GM21786 (cell line): ENCODE data around the gene RAET1E.
"Not testable (repeated sequence)": the region's sequence is repeated elsewhere in the genome, so short reads cannot be mapped to it uniquely, and the experiment has no call there.

ENCODE experiments used
- ATAC-seq: cut with Tn5 transposase; IDR thresholded peaks from one replicate; pipeline ENCODE4 v1.9.1; 2021; ENCODE audit not compliant: unreplicated experiment

The RAET1E gene, protein sequence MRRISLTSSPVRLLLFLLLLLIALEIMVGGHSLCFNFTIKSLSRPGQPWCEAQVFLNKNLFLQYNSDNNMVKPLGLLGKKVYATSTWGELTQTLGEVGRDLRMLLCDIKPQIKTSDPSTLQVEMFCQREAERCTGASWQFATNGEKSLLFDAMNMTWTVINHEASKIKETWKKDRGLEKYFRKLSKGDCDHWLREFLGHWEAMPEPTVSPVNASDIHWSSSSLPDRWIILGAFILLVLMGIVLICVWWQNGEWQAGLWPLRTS

DNA sequence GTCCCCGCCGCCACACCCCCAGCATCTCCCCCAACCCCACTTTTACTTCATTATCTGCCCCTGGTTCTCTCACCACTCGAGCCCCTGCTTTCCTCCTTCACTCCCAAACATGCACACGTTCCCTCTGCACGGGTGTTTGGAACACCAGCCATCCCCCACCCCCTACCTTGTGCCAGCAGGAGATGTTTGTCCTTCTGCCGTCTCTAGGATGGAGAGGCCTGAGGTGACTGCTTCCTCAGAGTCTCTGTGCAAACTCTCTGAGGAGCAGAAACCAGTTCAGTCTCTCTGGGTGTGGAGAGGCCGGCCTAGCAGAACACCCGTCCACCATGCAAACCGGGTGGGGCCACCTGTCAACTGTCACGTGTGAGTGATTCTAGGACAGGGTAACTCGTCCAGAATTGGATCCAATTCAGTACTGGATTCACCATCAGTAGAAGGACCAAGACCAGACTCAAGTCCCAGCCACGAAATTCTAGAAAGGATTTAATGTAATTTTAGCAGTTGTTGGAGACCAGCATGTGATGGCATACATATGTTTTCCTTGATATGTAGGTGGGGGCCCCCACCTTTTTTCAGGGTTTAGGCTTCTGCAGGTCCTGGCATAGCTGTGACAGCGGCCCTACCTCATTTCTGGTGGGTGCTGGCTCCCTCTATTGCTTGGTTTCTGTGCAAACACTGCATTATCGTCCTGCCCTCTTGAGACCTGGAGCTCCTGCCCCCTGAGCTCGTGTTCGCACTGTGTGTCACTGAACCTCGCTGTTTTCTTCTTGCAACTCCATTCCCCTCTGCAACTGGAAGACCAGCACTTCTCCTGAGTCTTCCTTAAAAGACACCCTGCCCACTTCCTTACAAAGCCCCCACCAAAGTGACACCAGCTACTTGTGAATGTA, at the start of gene RAET1E:
RAET1E (minus strand) TSS at position 259 of the 890 bp plus-strand sequence. CDS start 7,212 bp downstream, outside the sequence.
- no peak for ATAC-seq

DNA sequence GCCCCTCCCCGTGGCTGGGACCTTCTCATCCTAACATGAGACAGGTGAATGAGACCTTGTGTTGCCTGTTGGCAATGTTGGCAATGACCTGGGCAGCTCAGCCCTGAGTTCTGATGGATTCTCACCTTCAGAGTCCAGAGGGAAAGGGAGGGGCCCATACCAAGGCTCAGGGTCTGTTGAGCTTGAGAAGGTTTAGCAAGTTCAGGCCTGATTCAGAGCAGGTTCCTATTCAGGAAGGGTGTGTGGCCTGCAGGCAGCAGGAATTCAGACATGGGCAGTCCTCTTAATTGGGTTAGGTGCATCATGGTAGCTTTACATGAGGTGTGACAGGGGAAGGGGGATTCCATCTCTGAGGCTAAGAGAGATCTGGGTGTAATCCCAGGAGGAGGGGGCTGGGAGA, 49.6 kb upstream of the RAET1E start:
- not testable (repeated sequence) for ATAC-seq

DNA sequence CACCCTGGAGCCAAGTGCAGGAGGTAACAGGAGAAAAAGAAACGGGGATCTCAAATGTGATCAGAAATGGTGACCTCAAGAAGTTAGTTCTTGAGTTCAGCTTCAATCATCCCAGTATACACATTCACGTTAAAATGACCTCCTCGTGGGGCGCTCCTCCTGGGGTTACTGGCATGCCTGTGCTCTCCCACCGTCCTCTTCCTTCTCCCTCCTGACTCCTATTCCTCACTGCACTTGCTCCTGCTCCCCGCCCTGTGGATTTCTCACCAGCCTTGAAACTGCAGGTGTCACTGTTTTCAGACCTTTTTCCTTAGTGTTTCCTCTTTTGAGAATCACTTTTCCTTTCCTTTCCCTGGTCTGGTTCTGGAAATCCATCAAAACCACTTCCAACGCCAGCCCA, 48.7 kb upstream of the RAET1E start:
- not testable (repeated sequence) for ATAC-seq

DNA sequence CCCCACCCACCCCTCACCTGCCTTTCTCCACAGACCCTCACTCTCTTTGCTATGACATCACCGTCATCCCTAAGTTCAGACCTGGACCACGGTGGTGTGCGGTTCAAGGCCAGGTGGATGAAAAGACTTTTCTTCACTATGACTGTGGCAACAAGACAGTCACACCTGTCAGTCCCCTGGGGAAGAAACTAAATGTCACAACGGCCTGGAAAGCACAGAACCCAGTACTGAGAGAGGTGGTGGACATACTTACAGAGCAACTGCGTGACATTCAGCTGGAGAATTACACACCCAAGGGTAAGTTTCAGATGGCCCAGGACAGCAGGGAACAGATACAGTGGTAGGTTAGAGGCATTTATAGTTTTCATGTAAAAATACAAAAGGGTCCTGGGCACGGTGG, 47.4 kb upstream of the RAET1E start:
- ATAC-seq, result not testable (repeated sequence)

DNA sequence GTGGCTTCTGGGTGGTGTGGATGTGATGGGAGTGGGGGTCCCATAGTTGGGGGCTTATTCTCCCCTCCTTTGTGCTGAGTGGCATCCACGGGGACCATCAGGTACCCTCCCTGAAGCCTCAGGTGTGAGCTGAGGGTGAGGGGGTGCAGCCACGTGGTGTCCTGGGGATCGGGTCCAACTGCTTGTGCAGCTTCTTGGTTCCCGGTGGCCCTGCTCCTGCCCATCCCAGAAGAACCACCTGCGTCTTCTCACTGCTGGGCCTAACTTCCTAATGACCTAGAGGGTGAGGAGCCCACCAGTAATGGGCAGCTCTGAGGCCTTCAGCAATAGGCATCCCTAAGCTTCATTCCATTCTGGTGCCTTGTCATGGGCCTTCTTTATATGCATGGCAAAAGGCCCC, 45.4 kb upstream of the RAET1E start:
- ATAC-seq, result not testable (repeated sequence)

DNA sequence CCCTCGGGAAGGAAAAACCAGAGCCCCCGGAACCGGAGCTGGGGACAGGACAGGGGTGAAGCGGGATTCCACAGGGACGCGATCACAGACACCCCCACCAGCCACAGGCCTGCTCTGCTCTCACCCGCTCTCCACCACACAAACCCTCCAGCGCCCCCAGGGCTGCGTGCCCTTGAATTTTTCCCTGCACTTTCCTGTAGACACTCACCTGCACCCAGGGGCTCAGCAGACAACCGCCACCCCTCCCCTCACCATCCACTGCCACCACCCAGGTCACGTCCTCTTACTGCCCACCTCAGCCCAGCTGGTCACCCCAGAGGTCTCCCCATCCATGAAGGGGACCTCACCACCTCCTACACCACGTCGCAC, 44.5 kb upstream of the RAET1E start:
- no peak for ATAC-seq

DNA sequence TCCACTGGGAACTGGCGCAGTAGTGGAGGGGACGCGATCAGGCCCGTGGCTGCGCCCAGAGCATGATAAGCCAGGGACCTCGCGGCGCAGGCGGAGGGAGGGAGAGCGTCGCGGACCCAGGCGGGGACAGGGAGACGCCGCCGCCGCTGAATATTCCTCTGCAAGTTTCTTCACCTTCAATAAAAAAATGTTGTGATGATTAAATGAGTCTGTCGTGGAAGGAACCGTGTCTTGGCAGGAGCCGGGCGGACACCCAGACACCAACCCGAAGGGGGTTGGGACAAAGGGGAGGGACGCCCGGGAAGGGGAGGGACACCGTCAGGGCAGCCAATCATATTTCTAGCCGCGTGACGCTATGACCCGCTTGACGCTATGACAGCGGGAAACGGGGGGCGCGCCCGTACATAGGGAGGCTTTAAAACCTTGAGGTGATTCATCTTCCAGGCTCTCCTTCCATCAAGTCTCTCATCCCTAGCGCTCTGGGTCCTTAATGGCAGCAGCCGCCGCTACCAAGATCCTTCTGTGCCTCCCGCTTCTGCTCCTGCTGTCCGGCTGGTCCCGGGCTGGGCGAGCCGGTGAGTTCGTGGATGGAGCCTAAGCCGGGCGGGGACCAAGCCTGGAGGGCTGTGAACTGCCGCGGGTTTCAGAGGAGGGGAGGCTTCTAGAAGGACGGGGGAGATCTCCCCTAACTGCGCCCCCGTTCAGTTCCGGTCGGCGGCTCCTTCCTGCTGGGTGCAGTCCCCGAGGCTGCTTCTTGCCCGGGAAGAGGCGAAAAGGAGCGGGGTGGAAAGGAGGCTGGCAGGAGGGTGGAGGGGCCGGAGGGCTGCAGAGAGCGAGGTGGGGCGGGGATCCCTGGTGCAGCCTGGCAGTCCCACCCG, 43.9 kb upstream of the RAET1E start, which contains the start of gene ULBP2:
ULBP2 (plus strand) TSS at position 432 of the 878 bp plus-strand sequence; CDS start at position 491, 59 bp downstream.
- ATAC-seq, result no peak

DNA sequence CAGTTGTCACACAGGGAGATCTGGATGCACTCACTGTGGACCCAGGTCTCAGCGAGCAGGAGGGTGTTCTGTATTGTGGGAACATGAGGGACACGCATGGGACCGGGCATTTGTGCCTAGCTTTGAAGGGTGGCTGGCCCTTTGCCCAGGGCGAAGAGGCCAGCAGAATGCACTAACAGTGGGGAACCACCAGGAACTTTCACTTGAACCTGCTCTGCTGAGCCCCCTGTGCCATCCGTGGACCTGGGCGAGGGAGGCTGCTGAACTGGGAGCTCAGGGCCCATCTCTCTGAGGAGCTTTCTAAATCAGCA, 42.7 kb upstream of the RAET1E start:
- no peak for ATAC-seq

DNA sequence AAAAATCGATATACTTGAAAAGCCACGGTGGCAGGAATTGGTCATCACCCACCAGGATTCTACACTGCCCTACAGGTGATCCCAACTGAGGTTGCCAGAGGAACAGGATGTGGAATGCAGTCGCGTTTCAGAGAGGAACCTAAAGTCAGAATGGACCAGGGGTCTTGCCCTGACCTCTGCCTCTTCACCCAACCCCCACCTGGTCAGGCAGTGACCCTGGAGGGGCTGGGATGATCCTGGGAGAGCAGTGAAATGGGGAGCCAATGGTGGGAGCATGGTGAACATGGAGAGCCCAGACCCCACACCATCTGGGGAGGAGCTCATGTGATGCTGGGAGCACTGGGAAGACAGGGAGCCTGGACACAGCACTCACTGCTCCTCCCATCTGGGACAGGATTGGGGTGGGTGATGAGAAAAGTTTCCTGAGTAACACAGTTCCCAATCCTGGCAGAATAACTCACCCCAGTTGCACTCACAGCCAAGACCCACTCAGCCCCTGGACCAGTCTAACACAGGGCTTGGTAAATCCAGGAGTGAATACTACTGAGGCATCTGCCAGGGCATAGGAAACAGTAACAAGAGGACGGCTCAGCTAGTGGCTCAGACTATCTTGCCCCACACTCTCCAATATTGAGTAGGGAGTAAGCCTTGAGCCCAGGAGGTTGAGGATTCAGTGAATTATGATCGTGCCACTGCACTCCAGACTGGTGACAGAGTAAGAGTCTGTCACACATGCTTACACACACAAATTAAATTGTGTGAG, 42.2 kb upstream of the RAET1E start:
- ATAC-seq, result no peak

DNA sequence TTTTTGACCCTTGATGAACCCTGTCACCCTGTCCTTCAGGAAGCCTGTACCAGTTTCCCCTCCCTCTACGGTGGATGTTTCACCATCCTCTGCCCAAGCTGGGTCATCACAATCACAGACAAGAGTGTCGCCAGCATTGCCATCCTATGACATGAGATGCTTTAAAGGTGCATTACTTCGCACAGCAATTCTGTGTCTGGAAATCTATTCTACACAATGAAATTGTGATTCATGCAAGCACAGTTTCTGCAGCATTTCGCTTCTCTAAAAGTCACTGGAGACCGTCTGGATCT, 41.4 kb upstream of the RAET1E start:
- ATAC-seq, result no peak

DNA sequence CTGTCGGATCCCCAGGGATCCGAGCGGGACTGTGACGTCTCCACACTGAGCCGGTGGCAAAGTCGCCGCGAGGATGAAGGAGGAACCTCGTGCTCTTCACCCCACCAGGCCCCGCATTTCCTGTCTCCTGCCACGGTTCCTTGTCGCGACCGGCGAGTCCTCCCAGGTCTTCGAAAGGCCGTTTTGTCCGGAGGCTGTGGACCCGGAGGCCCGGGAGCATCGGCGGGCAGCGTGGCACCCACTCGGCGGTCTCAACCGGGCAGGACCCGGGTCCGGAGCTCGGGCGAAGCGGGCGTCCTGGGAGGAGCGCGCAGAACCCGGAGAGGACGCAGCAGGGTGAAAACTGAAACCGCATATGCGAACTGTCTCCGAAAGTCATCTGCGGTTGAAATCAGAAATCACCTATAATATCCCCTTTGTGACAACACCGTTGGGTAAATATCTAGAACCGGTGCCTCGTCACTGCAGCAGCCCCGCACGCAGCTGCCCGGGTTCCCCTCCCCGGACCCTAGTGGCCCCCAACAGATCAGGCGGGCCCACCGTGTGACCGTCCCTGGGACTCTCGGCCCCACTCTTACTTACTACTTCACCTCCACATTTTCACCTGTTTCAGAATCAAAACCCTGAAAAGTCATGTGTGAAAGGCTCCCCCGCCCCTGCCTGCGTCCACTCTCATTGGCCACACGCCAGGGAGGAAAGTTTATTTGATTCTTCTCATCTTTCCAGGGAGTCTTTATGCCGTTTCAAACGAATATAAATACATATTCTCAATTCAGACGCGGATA, 40.9 kb upstream of the RAET1E start:
- peak; percentile 86 for ATAC-seq

DNA sequence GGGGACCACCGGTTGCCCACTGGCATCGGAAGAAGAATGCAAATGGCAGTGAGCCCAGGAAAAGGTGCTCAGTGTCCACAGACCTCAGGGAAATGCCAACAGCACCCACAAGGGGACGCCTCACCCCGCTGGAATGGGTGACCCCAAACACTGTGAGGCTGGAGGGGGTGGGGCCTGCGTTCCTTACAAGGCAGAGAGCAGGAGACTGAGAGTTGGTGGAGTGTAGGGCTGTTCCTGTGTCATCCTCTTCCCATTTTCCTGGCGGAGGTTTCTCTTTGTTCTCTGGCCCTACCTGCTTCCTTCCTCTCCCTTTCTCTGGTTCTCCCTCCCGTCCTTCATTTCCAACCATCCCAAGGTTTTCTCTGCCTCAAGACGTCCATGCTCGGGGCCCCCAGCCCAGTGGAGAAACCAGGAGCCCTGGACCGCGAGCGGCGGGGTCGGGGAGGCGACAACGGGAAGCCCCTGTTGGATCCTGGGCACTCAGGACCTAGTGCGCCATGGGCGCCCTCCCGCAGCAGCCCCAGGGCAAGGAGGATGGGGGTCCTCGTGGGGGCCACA, 40.2 kb upstream of the RAET1E start:
- not testable (repeated sequence) for ATAC-seq

DNA sequence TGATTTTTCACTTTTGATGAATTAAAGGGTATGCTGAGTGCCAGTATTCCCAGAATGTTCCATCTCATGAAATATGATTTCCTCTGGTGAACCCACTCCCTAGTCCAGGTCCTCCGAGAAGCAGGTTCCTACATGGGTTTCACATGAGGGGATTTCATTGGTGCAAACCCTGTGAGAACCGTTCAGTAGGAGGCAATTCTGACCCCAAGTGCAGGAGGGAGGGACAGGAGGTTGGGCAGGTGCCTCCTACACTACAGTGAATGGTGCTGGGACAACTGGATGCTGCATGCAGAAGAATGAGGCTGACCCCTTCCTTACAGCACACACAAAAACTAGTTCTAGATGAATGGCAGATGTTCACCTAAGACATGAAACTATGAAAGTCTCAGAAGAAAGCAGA, 38.8 kb upstream of the RAET1E start:
- no peak for ATAC-seq

DNA sequence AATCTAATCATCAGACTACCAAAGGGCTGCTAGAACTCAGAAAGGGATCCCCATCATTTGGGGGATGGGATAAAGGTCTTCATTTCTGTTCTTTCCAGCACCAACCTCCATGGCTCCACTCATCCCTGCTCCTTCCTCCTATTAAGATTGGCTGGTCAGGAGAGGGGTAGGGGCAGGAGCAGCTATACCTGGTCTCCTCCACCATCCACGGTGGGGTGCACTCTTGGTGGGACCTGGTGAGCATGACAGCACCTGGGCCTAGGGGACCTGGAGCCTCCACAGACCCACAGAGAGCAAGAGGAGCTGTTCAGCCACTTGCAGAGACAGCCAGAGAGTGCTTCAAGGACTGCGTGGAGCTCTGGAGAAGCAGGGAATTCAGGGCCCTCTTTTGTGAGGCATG, 37.8 kb upstream of the RAET1E start:
- ATAC-seq, result no peak

DNA sequence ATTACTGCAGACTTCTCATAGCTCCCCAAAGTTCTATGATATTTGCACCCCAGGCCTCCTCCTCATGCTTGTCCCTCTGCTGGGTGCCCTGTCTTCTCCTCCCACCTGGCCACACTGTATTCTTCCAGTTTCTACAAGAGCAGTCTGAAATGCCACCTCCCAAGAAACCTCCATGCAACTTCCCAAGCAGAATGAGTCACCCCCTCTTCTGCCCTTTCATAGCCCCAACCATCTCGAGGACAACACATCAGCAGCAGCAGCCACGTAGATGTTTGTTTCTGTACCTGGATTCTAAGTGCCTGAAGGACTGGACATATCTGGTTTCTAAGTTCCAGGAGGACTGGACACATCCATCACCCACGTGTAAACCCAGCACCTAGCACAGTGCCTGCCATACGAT, 37.3 kb upstream of the RAET1E start:
- no peak for ATAC-seq

DNA sequence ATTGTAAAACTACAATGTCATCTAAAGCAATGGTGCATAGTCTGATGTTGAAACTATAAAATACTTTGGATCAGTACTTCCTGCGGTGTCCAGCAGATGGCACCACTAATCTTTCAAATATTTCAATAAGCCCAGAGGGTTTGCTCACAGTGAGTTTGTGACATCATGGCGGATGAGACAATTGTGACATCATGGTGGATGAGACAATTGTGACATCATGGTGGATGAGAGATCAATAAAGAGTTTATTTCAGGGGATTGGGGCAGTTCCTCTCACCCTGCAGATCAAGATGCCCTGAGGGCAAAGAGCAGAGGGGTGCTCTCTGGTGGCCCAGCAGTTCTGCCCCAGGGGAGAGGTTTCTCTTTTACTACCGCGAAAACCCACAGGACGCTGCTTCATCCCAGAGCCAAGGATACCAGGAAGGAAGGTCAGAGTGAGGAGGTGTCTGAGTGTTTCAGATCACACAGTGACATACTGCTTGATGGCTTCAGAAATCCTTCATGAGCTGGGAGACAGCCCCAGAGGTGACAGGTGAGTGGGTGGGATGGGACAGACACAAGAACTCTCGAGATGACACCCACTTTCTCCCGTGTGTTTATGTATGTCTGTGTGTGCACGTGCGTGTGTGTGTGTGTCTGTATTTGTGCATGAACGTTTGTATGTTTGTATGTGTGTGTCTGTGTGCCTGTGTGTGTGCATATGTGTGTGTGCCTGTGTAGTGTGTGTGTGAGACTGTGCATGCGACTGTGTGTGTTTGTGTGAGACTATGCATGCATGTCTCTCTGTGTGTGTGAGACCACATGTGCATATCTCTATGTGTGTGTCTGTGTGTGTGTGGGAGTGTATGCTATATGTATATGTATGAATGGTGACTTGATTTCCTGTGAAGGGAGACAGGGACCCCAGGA, 36.6 kb upstream of the RAET1E start:
- ATAC-seq, result no peak

DNA sequence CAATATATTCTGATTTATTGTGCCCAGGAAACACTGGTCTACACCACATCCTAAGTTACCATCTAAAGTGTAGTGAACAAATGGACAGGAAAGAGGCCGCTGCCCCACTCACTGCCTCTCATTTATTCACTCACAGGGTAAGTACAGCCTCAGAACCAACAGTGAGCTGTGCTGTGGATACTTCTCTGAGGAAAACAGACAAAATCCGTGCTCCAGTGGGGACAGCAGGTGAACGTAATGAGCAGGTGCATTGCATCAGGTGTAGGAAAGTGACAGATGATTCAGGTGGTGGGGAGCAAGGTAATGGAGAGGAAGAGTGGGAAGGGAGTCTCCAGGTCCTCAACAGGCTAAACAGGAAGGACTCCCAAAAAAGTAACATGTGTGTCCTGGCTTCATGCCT, 35.5 kb upstream of the RAET1E start:
- ATAC-seq, result no peak

DNA sequence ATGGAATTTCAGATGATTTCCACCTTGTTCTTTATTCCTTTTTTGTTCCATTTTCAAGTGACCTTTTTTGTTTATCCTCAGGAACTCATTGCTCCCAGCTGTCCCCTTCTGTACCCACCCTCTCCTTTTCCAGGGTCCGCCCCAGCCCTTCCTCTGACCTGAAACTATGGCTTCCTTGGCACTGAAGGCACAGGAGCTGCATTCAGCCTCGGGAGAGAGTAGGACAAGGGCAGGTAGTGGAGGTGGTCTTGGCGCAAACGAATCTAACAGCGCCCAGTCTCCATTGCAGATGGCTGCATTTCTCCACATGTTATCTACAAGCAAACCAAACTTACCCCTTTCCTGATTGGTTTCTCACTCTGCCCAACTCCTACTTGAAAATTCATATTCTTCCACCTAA, 35.1 kb upstream of the RAET1E start:
- ATAC-seq, result no peak

DNA sequence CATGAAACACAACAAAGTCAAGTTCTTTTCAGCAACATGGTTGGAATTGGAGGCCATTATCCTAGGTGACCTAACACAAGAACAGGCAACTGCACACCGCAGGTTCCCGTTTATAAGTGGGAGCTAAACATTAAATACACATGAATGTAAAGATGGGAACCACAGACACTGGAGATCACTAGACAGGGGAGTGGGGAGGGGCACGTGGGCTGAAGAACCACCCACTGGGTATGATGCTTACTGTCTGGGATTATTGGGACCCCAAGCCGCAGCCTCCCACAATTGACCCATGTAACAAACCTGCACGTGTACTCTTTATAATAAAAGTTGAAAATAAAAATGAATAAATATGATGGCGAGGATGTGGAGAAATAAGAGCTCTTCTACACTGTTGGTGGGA, 33.6 kb upstream of the RAET1E start:
- no peak for ATAC-seq
